ENCODE data around the gene SNX6.

SNX6 gene

GRCh38 chr14:34665785-34666435 lies 36.0 kb upstream of the SNX6 start:
- TF ChIP-seq SIN3A (IDR thresholded peaks at IDR 0.05; ENCODE audit: borderline replicate concordance, insufficient read depth, low read length) (no peak), POLR2AphosphoS5 (IDR thresholded peaks at IDR 0.05; ENCODE audit: low read depth, low read length) (no peak), TAF1 (IDR thresholded peaks at IDR 0.05; ENCODE audit: borderline replicate concordance, insufficient read depth, low read length) (no peak), REST (IDR thresholded peaks at IDR 0.05; ENCODE audit: insufficient read depth in 1 of 2, low read depth in 2 of 2, low read length in 2 of 2) (no peak), FOXP2 (optimal IDR thresholded peaks at IDR 0.05; ENCODE audit: borderline replicate concordance, extremely low read depth, extremely low read length, insufficient read depth) (no peak)

GRCh38 chr14:34662561-34663088 lies 32.7 kb upstream of the SNX6 start:
- TF ChIP-seq TAF1 (IDR thresholded peaks at IDR 0.05; ENCODE audit: borderline replicate concordance, insufficient read depth, low read length), result no peak
- TF ChIP-seq FOXP2 (optimal IDR thresholded peaks at IDR 0.05; ENCODE audit: borderline replicate concordance, extremely low read depth, extremely low read length, insufficient read depth), result no peak
- no peak for TF ChIP-seq REST (IDR thresholded peaks at IDR 0.05; ENCODE audit: insufficient read depth in 1 of 2, low read depth in 2 of 2, low read length in 2 of 2)
- no peak for TF ChIP-seq POLR2AphosphoS5 (IDR thresholded peaks at IDR 0.05; ENCODE audit: low read depth, low read length)
- no peak for TF ChIP-seq SIN3A (IDR thresholded peaks at IDR 0.05; ENCODE audit: borderline replicate concordance, insufficient read depth, low read length)

- TF ChIP-seq FOXP2 (optimal IDR thresholded peaks at IDR 0.05; ENCODE audit: borderline replicate concordance, extremely low read depth, extremely low read length, insufficient read depth) (no peak), POLR2AphosphoS5 (IDR thresholded peaks at IDR 0.05; ENCODE audit: low read depth, low read length) (no peak), REST (IDR thresholded peaks at IDR 0.05; ENCODE audit: insufficient read depth in 1 of 2, low read depth in 2 of 2, low read length in 2 of 2) (no peak)
Measured at GRCh38 chr14:34660796-34661195, 30.8 kb upstream of the SNX6 start.

GRCh38 chr14:34655959-34656358 lies 26.0 kb upstream of the SNX6 start:
- TF ChIP-seq POLR2AphosphoS5 (IDR thresholded peaks at IDR 0.05; ENCODE audit: low read depth, low read length), result no peak
- TF ChIP-seq TAF1 (IDR thresholded peaks at IDR 0.05; ENCODE audit: borderline replicate concordance, insufficient read depth, low read length), result no peak
- TF ChIP-seq FOXP2 (optimal IDR thresholded peaks at IDR 0.05; ENCODE audit: borderline replicate concordance, extremely low read depth, extremely low read length, insufficient read depth), result no peak
- no peak for TF ChIP-seq REST (IDR thresholded peaks at IDR 0.05; ENCODE audit: insufficient read depth in 1 of 2, low read depth in 2 of 2, low read length in 2 of 2)
- no peak for TF ChIP-seq SIN3A (IDR thresholded peaks at IDR 0.05; ENCODE audit: borderline replicate concordance, insufficient read depth, low read length)

All from PFSK-1 (cell line).